HG03575 (cell line): ENCODE measurements around the gene RBMS3.

Experiments used
- ATAC-seq: cut with Tn5 transposase; IDR thresholded peaks from one replicate; pipeline ENCODE4 v1.9.1; 2021; ENCODE audit not compliant: unreplicated experiment, insufficient number of reproducible peaks, low FRiP score; ENCODE audit errors: extremely low read depth

Gene RBMS3

DNA sequence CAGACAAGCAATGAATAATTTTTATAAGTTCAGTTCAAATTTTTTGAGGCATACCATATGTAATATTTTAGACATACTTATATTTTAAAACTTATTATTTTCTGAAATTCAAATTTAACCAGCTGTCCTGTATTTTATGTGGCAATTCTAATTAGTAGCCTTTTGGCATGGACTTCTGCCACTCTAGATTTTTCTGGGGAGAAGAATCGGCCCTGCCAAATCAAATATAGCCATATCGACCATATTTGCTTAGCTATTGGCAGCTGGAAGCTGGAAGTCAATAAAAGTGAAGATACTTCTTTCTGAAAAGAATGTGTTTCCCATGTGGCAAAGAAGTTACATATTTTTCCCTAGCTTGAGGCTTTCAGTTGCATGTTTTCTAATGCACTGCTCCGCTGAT lies 9.4 kb upstream of the RBMS3 start:
- ATAC-seq = no peak

DNA sequence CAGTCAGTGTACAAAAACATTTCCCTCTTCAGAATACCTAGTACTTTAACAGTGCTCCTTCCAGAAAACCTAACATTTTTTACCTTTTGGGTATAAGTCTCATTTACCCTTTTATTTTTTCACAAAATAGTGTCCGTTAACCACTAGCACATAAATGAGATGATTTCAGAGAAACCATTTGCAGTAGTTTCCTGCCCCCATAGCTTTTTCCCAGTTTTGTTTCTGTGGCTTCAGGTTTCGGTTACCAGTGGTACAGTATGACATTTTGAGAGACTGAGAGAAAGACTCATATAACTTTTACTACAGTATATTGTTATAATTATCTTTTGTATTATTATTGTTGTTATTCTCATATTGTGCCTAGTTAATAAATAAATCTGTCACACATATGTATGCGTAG lies 6.2 kb upstream of the RBMS3 start:
- no peak for ATAC-seq

DNA sequence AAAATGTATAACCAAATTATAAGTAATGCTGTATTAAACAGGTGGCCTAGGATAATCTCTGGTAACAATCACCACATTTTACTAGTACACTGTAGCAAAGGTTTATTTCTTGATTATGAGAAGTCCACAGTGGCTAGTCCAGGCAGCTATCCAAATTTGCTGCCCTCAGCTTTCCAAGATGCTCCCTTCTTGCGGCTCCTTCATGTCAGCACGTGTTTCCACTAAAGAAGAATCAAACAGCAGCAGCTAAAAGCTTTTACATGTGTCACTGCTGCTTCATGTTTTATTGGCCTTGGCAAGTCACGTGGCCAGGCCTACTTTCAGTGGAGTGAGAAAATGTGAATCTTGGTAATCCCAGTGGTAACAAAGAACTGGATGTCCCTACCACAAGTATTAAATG lies 5.6 kb upstream of the RBMS3 start:
- ATAC-seq = no peak

DNA sequence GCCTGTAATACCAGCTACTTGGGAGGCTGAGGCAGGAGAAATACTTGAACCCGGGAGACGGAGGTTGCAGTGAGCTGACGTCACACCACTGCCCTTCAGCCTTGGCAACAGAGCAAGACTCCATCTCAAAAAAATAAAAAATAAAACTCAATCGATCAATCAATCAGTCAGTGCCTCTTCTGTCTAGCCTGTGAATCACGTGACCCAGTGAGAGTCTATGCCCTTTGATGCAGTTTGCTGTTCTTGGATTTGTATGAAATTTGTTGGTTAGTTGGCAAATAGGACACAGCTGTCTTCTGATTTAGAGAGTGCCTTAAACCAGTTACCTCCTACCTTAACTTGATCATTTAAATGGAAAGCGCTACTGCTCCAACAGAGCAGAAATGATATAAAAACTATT lies 3.6 kb upstream of the RBMS3 start:
- no peak for ATAC-seq

DNA sequence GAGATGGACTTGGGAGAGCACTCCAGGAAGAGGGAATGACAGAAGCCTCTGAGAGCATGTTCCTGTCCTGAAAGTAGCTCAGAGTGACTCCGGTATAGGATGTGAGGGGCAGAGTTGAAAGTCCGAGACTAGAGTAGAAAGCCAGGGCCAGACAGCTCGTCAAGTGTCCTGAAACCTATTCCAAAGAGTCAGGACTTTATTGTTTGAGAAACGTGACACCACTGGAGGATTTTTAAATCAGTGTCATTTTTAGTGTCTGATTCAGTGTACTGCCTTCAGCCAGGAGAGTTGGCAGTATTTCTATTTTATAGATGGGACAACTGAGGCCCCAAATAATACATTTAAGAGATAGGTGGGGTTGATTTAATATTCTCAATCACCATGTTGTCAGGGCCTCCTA lies 1.6 kb upstream of the RBMS3 start:
- ATAC-seq = no peak

DNA sequence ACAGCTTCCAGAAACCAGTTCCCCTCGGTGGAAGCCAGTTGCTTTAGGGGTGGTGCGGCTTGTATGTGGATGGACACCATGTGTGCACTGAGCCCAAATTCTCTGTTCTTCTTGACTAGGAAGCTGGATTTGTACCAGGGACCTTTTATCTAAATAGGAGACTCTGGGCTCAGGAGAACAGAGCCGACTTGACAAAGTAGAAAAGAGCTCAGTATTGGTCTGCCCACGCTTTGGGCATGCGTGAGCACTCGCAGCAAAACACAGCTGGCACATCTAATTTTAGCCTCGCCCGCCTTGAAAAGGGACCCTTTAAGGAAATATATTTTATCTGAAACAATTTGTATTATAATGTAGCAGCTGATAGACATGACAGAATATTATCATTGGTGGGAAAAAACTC lies 1.1 kb upstream of the RBMS3 start:
- ATAC-seq = no peak

DNA sequence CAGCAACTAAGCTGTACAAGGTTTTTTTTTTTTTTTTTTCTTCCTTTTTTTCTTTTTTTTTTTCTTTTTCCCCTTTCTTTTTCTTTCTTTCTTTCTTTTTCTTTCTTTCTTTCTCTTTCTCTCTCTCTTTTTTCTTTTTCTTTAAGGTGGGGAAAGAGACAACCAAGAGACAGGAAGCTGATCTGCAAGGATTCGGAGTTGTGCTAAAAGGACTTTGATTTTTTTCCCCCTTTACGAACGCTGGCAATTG lies 148 bp downstream of the RBMS3 start:
- no peak for ATAC-seq

DNA sequence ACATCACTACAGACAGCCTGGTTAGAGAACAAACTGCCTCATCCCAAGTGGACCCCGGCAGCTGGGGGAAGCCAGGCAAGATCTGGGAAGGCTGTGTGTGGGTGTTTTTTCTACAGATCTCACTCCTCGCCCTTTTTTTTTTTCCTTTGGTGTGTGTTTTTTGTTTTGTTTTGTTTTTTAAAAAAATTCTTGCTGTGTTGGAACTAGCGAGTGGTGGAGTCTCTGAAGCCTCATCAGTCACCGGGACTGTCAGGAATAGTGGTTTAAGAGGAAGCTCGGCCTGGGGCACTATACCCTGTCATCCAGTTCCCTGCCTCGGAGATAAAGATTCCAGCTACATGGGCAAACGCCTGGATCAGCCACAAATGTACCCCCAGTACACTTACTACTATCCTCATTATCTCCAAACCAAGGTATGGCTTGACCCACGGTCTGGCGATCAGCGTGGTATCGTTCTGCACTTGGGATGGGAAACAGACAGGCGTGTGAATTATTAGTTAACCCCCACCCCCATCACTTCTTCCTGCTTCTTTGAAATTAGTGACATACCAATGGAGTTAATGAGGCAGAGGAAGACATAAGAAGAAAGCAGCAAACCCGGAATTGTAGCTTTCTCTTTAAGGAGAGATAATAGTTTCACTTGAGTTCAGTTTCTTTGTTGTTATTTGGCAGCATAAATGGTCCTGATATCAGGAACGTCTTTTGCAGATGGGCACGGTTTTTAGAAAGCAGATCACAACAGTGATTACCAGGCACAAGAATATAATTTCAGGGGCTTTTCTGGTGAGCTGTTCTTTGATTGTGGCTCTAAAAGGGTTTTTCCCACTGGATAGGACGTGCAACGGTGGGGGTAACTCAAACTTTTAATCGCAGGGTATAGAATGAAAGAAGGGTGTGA lies 722 bp downstream of the RBMS3 start:
- peak; percentile 34 for ATAC-seq

DNA sequence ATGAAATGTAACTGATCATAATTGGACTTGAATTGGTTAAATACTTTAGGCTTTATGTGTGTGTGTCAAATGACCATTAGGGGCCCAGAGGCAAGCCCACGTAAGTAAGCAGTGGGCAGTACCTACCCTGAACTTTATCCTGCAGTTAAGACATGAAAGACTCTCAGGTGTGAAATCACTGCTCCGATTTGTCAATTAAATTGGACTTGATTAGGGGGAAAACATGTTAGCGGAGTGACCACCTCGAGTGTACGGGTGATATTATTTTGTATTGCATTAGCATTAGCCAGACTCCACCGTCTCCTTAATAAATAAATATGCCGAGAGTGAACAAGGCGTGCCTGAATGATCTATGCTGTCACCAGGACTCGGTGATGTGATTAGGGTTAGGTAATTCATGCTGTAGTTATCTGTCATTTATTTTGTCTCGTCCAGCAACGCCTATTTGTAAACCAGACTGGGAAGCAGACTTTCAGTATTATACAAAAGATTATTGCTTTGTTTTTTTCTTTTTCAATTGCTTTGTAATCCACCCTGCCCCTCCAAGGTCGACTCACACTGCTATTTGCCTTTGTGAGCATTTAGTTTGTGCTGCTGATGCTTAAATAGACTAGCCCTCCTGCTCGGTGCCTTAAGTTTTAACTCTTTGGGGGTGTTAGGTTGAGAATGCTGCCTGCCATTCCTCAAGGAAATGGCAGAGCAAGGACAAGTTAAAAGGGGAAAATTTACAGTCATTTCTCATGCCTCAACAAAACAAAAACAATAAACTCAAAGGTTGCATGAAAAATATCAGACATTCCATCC lies 1.8 kb downstream of the RBMS3 start:
- ATAC-seq = no peak

DNA sequence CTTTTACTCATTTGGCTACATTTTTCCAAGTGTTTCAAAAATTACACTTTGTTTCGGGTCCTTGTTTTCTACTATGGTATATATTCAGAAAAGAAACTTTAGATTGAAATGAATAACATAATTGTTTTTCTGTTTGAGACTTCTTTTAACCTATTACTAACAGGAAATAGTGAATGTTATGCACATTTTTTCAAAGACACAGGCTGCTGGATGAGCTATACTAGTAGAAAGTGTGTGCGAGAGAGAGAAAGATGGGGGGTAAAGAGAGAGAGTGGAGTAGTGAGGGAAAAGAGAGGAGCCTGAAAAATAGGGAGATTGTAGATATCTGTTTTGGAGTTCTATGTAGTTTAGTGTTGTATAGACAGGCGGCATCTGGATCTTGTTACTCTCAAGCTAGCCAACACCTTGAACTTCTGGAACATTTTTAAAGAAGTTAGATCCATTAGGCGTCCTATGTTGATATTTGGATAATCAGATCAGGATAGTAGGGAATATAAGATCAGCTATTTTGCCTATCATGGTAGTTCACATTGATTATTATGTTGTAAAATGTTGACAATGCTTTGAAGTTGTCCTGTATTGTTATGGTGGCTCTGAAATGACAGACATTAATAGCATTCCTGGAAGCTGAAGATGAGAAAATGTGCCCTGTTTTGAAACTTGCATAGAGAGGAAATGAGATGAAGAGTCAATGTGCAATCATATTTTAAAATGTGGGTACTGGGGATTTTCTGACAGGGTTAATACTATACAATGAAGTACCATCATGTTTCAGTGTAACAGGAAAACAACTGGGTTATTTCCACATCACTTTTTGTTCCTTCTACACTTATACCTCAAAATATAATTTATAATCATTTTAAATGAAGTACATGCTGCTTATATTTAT lies 2.6 kb downstream of the RBMS3 start:
- ATAC-seq = no peak

DNA sequence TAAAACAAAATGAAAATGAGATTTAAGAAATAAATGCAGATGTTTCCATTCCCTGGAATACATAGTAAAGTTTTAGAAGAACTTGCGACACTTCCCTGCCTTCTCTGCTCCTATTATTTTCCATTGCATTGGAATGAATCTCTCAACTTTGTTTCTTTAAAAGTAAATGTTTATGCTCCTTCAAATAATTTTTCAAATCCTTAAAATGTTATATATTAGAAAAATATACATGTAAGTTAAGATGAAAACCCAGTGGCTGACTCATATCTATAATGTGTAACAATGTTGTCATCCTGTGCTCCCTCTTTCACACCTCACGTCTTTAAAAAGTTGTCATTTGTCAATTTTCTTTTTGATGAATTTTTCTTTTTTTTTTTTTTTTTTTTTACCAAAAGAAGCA lies 3.6 kb downstream of the RBMS3 start:
- ATAC-seq = no peak

DNA sequence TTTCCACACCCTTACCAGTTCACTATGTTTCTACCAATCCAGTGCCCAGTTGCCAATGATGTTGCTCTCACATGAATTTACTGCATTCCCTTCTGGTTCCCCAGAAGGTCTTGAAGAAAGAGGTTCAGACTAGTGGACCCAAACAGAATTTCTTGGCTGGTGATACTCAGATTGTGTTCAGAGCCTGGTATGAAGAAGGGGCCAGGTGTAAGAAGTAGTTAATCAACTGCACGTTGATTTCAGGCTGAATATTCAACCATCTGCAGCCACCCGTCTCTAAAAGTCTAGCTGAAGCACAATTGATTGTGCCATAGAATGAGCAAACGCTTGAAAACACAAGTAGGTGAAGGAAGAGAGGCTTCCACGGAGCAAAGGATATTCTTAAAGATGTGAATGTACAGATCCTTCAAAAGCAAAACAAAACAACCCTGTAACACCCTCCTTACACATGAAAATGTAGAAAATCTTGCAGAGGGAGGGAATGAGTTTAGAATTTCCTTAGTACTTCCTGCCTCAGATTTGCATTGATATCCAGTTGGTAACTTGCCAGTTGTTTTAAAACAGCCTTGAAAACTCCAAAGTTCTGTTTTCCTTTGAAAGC lies 4.7 kb downstream of the RBMS3 start:
- no peak for ATAC-seq

DNA sequence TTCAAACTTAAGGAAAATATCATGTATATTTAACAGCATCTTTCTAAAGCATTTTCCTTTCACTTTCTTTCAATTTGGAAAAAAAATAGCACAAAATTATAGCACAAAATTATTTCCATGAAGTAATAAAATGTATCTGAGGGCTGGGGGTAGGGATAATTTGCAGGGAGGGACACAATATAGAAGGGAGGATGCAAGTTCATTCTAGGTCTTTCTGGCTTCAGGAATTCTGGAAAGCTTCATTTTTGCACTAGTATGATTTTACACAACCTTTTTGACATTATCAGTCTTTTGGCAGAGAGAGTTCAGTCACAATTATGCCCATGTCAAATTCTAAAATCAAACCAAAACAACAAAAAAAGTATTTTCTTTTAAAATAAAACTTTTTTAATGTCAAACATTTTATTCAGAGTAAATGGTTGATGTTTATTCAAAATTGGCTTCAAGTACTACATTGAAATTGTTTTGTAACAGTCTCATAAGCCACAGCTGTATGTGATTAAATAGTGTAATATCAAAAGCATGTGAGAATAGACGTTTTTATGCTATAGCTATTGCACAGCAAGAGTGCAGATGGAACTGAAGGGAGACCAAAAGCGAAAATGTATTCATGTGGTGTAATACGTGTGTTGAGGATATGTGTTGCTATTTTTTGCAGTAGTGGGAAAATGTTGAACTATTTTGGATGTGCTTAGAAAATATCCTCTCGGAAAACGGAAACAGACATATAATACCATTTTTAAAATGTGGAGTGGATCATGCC lies 5.8 kb downstream of the RBMS3 start:
- no peak for ATAC-seq

DNA sequence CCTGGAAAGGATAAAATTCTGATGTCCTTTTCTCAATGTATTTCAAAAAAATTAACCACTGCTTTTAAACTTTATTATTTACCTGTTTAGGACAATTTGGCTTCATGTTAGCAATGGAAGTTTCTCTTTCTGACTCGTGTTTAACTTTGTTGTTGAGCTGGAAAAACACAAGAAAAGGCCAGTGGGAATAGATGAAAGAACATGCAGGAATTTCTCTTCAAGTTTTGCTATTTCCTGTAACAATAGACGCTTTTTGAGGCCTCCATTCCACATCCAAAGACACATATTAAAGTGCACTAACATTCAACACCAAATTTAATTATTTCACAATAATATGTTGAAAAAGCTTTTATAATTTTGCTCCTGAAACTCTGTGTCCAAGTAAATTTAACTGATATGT lies 9.7 kb downstream of the RBMS3 start:
- no peak for ATAC-seq

DNA sequence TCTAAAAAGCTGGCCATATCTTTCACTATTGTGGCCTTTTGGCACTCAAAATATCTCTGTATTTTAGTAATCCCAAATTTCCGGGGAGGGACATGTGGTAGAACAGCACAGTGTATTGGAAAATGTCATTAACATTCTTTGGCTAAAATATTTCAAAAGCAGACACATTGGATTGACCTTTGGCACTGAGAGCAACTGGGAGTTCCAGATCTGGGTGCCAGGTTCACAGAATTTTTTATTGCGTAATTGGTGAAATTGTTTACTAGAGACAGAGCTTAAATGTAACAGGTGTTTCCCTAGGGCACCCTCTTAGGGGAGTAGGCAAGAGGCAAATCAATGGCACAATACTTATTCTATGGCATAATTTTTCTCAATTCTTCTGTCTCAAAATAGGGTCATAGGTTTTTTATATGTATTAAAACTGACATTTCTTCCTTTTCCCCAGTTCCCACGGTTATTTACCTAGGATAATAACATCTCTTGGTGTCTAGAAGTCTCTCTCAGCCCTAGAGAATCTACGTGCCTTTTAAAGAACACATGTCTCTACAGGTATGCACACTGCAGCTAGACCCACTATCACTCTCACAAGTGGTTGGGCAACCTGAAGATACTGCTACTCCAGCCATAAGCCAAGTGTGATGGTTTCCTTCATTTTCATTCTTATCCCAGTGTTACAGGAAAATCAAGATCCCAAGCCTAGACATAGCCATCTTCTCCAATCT lies 10.6 kb downstream of the RBMS3 start:
- ATAC-seq = no peak

DNA sequence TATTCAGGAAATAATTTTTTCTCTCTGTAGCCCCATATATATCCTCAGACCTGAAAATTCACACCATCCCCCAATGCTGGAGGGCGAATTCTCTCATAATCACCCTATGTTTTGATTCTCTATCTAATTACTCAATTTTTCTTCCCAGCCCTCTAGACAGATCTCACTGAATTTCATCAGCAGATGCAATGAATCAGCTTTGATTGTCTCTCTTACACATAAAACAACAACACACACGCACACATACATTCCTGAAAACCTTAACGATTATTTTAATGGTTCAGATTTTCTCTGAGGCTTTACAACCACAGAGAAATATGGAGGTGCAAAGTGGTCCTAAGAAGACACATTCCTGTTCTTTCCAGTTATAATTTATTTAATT lies 11.1 kb downstream of the RBMS3 start:
- ATAC-seq = no peak

DNA sequence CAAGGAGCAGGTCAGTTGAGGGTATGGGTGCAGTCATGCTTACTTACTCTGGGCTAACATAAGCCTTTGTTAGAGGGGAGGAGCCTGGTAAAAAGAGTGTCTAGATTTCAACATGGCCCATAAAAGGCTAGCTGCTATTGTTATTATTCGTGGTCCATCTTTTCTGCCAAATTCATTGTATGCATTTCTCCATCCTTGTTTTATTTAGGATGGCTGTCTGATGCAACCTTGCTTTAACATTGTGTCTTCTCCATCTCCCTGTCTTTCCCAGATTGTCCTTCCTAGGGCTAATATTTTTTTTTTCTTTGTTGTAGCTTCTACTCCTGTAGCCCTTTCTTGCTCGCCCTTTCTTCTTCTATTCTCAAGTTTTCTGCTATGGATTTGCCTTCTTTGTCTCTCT lies 12.6 kb downstream of the RBMS3 start:
- no peak for ATAC-seq

DNA sequence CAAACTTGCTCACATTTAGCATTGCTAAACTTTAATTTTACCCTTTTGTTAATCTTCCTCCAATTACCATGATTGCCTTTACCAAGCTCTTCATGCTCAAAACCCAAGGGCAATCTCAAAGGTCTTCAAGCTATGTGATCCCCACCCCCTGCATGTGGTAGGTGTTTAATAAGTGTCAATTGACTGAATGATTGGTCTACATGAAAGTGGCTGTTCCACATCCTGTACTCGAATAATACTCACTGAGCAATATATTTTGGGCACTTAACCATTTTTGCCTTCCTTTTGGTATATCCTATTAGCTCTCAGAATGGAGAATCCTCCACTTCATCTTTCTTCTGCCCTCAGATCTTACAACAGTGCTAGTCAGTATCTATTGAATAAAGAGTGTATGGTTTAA lies 17.1 kb downstream of the RBMS3 start:
- no peak for ATAC-seq
